ENCODE data around the gene MCL1.
A peak's percentile ranks its signal among the peaks of the same experiment; 100 is the strongest.
"Not testable (repeated sequence)": the region's sequence is repeated elsewhere in the genome, so short reads cannot be mapped to it uniquely, and the experiment has no call there.

Gene MCL1

GRCh38 chr1:150602372-150602771 is 23.0 kb upstream of the MCL1 start:
- not testable (repeated sequence) for FAIRE-seq; DNase-seq (ENCODE audit: low spot score)

GRCh38 chr1:150601540-150601939 is 22.1 kb upstream of the MCL1 start:
- DNase-seq (ENCODE audit: low spot score) = no peak
- no peak for FAIRE-seq

- FAIRE-seq; DNase-seq (ENCODE audit: low spot score): not testable (repeated sequence)
Observed at GRCh38 chr1:150598346-150598745, 18.9 kb upstream of the MCL1 start.

GRCh38 chr1:150596976-150597375 is 17.6 kb upstream of the MCL1 start:
- FAIRE-seq (no peak), DNase-seq (ENCODE audit: low spot score) (no peak)

GRCh38 chr1:150596095-150596892 is 16.9 kb upstream of the MCL1 start:
- DNase-seq (ENCODE audit: low spot score) = no peak
- FAIRE-seq = no peak

GRCh38 chr1:150582371-150582770 is 3.0 kb upstream of the MCL1 start:
- FAIRE-seq (no peak), DNase-seq (ENCODE audit: low spot score) (no peak)

GRCh38 chr1:150581962-150582361 is 2.6 kb upstream of the MCL1 start:
- not testable (repeated sequence) for FAIRE-seq; DNase-seq (ENCODE audit: low spot score)

GRCh38 chr1:150581437-150581836 is 2.0 kb upstream of the MCL1 start:
- not testable (repeated sequence) for DNase-seq (ENCODE audit: low spot score); FAIRE-seq

- DNase-seq (ENCODE audit: low spot score); FAIRE-seq: not testable (repeated sequence)
Observed at GRCh38 chr1:150580966-150581365, 1.6 kb upstream of the MCL1 start.

GRCh38 chr1:150579945-150580642 is 684 bp upstream of the MCL1 start:
- FAIRE-seq = no peak
- no peak for DNase-seq (ENCODE audit: low spot score)

GRCh38 chr1:150578272-150579109 is 919 bp downstream of the MCL1 start:
- no peak for FAIRE-seq
- peak; percentile 65 for DNase-seq (ENCODE audit: low spot score)

- DNase-seq (ENCODE audit: low spot score) = no peak
- no peak for FAIRE-seq
Observed at GRCh38 chr1:150577557-150578271, 1.7 kb downstream of the MCL1 start.

- DNase-seq (ENCODE audit: low spot score) = no peak
Observed at GRCh38 chr1:150576794-150577556, 2.4 kb downstream of the MCL1 start.

GRCh38 chr1:150576367-150576711 is 3.1 kb downstream of the MCL1 start:
- no peak for DNase-seq (ENCODE audit: low spot score)
- no peak for FAIRE-seq

More at GRCh38 chr1:150576794-150577556, 2.4 kb downstream of the MCL1 start:
- FAIRE-seq = no peak

- FAIRE-seq = no peak
- DNase-seq (ENCODE audit: low spot score) = no peak
Observed at GRCh38 chr1:150575518-150576366, 3.7 kb downstream of the MCL1 start.

GRCh38 chr1:150575072-150575489 is 4.3 kb downstream of the MCL1 start:
- FAIRE-seq (no peak), DNase-seq (ENCODE audit: low spot score) (no peak)

- no peak for DNase-seq (ENCODE audit: low spot score)
- FAIRE-seq = no peak
Observed at GRCh38 chr1:150574260-150575071, 4.9 kb downstream of the MCL1 start.

GRCh38 chr1:150573648-150574071 is 5.8 kb downstream of the MCL1 start:
- FAIRE-seq; DNase-seq (ENCODE audit: low spot score): not testable (repeated sequence)
